GM19240 (cell line): ENCODE results near the gene HECW1.

ENCODE experiments used
- DNase-seq: peaks from one replicate; pipeline ENCODE4 v3.0.0; 2011; ENCODE audit warnings: low spot score; ENCODE audit not compliant: insufficient read length

HECW1 gene

GRCh38 chr7:43362652-43363034 is 250.2 kb downstream of the HECW1 start:
- no peak for DNase-seq

GRCh38 chr7:43363035-43363791 is 250.8 kb downstream of the HECW1 start:
- no peak for DNase-seq

GRCh38 chr7:43364391-43364790 is 251.9 kb downstream of the HECW1 start:
- no peak for DNase-seq

DNA sequence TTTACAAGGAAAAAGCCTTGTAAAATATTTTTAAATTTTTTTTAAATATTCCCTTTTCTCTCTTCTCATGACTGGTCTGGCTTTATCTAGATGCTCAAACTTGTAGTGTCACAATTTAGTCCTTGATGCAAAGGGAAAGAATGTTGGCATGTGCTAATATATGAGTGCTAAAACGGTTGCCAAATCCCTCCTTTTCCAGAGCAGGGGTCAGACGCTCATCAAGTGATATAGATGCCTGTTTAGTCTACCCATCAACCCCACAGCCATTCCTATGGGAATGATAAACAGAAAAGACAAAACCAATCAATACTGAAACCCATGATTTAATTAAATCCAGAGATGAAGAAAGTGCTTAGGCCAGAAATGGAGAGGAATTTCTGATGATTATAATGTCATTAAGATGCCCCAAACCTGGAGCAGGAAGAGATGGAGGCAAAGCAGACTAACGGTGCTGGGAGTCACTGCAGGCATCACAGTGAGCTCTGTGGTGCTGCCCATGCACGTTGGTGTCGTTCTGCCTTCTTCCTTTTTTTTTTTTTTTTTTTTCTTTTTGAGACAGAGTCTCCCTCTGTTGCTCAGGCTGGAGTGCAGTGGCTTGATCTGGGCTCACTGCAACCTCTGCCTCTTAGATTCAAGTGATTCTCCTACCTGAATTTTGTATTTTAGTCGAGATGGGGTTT is 260.4 kb downstream of the HECW1 start:
- no peak for DNase-seq

GRCh38 chr7:43377196-43377960 is 264.9 kb downstream of the HECW1 start:
- DNase-seq, result no peak

DNA sequence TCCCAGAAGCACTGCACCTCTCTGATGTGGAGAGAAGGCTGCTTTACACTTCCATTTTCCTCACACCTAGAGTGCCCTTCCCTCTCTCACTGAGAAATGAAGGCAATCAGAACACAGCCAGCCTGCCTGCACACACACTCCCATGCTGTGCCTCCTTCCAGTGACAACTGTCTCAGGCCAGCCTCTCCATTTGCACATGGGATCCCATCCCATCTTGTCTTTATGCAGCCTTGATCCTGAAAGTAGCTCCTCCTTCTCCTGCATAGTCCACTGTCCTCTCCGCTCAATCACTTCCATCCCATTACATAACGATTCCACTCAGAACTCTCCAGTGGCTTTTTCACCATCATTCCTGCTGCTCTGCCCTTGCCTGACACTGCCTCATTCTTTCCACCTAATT is 266.8 kb downstream of the HECW1 start:
- no peak for DNase-seq

DNA sequence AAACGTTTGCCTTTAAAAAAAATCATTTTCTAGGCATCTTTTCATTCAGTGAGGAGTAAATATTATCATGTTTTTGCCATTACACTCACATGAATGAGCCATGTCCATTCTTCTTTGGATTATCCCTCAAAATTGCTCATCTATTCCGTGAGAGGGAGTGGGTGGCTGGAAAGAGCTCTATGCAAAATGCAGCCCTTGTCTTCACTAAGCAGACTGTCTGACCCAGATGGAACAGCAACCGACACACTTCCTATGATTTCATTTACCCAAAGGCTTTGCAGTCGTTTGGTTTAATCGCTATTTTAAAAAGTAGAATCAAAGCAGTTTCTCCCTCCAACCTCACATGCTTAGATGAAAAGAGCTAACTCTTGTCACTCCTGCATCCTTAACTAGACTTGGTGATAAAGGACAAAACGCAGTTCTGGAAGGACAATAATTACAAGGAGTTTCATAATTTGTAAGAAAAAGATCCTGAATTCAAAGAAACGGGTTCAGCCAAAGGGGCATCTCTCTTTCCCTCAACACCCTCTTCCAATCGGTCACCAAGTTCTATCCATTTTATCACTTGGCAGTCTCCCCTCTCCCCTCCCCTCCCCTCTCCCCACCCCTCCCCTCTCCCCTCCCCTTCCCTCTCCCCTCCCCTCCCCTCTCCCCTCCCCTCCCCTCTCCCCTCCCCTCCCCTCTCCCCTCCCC is 272.3 kb downstream of the HECW1 start:
- DNase-seq, result no peak

- no peak for DNase-seq
Measured at GRCh38 chr7:43385309-43385680, 272.8 kb downstream of the HECW1 start.

DNA sequence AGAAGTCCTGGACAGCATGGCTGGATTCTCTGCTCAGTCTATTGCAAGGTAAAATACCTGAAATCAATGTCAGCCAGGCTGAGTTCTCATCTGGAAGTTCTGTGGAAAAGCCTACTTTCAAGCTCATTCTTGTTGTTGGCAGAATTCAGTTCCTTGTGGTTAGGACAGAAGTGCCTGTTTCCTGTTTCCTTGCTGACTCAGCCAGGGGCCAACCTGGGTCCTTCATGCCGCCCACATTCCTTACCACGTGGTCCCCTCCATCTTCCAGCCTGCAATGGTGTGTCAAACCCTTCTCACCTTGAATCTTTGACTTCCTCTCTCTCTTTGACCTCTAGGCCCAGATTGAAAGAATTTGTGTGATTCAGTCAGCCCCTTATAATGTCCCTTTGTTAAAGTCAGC is 273.4 kb downstream of the HECW1 start:
- no peak for DNase-seq

DNA sequence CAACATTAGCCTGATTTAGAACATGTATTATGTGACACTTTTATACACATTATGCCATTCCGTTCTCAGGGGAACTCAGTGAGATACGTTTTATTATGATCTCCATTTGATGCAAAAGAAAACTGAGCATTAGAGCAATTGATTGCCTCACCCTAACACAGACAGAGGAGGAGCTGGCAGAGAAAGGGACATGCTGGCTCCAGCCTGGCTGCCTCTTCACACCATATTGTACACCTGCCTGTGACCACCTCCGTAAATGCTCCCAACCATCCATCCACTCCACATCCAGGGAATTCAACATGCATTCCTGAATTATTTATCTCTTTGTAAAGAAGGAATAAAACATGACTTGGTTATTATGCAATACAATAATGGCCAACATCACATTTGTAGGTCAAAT is 275.5 kb downstream of the HECW1 start:
- no peak for DNase-seq

GRCh38 chr7:43390576-43390975 is 278.1 kb downstream of the HECW1 start:
- DNase-seq, result no peak

GRCh38 chr7:43391518-43391917 is 279.1 kb downstream of the HECW1 start:
- DNase-seq, result no peak

GRCh38 chr7:43392638-43393330 is 280.3 kb downstream of the HECW1 start:
- DNase-seq, result no peak

DNA sequence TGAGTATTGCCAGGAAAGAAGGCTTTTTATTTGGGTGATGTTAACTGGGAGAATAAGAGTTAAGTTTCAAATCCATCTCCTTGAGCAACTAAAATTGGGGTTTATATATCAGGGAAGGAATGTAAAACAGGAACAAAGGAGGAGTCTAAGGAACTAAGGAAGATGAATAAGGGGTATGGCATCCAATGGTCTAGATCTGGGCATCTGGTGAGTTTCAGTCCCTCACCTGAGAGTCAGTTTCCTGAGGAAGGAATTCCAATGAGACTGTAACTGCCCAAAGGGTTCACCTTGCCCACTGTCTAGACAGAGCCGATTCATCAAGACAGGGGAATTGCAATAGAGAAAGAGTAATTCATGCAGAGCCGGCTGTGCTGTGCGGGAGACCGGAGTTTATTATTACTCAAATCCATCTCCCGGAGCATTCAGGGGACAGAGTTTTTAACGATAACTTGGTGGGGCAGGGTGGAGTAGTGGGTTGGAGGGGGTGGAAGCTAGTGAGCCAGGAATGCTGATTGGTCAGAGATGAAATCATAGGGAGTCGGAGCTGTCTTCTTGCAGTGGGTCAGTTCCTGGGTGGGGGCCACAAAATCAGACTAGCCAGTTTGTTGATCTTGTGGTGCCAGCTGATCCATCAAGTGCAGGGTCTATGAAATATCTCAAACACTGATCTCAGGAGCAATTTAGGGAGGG is 282.1 kb downstream of the HECW1 start:
- DNase-seq, result no peak

DNA sequence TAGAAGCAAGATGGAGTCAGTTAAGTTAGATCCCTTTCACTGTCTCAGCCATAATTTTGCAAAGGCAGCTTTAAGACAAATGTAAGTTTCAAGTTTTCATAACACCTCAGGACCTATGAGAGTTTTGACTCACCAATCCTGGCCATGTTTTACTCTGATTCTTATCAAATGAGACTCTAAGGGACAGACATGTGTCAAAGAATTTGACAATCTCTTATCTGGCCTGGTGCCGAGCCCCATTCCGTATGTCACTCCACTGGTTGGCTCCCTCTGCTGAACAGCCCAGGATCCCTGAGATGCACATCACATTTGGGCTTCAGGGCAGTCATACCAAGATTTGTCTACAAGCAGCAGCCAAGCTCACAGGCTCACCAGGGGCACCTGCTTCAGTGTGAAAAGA is 282.9 kb downstream of the HECW1 start:
- DNase-seq, result no peak

GRCh38 chr7:43396187-43396740 is 283.8 kb downstream of the HECW1 start:
- no peak for DNase-seq

DNA sequence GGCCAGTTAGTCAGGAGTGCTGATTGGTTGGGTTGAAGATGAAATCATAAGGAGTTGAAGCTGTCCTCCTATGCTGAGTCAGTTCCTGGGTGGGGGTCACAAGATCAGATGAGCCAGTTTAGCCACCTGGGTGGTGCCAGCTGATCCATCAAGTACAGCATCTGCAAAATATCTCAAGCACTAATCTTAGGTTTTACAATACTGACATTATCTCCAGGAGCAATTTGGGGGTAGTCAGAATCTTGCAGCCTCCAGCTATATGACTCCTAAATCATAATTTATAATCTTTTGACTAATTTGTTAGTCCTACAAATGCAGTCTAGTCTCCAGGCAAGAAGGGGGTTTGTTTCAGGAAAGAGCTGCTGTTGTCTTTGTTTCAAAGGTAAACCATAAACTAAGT is 286.4 kb downstream of the HECW1 start:
- DNase-seq, result no peak

GRCh38 chr7:43405948-43406347 is 293.5 kb downstream of the HECW1 start:
- no peak for DNase-seq

GRCh38 chr7:43406961-43407360 is 294.5 kb downstream of the HECW1 start:
- no peak for DNase-seq

- DNase-seq, result no peak
Measured at GRCh38 chr7:43408981-43409380, 296.5 kb downstream of the HECW1 start.
